Measurements from ENCODE around the gene CRY2.

CRY2 gene

GRCh38 chr11:45850446-45850845, 3.2 kb downstream of the CRY2 start:
- DNase-seq, result no peak

GRCh38 chr11:45851228-45851627, 4.0 kb downstream of the CRY2 start:
- no peak for DNase-seq

GRCh38 chr11:45852018-45852711, 4.9 kb downstream of the CRY2 start:
- no peak for DNase-seq

- DNase-seq, result no peak
Measured at GRCh38 chr11:45852712-45853101, 5.4 kb downstream of the CRY2 start.

- no peak for DNase-seq
Measured at GRCh38 chr11:45853332-45854219, 6.3 kb downstream of the CRY2 start.

- DNase-seq, result no peak
Measured at GRCh38 chr11:45855308-45855707, 8.0 kb downstream of the CRY2 start.

GRCh38 chr11:45856044-45856468, 8.8 kb downstream of the CRY2 start:
- no peak for DNase-seq

- no peak for DNase-seq
Measured at GRCh38 chr11:45857961-45858474, 10.7 kb downstream of the CRY2 start.

- DNase-seq, result no peak
Measured at GRCh38 chr11:45858751-45859398, 11.6 kb downstream of the CRY2 start.

- no peak for DNase-seq
Measured at GRCh38 chr11:45859661-45860140, 12.4 kb downstream of the CRY2 start.

- DNase-seq, result no peak
Measured at GRCh38 chr11:45860348-45860747, 13.1 kb downstream of the CRY2 start.

GRCh38 chr11:45860764-45861510, 13.7 kb downstream of the CRY2 start:
- DNase-seq, result no peak

- DNase-seq, result no peak
Measured at GRCh38 chr11:45864041-45864440, 16.8 kb downstream of the CRY2 start.

- DNase-seq, result no peak
Measured at GRCh38 chr11:45869551-45869950, 22.3 kb downstream of the CRY2 start.

- DNase-seq, result no peak
Measured at GRCh38 chr11:45870706-45871105, 23.4 kb downstream of the CRY2 start.

GRCh38 chr11:45871638-45872037, 24.4 kb downstream of the CRY2 start:
- no peak for DNase-seq

GRCh38 chr11:45872651-45873356, 25.5 kb downstream of the CRY2 start:
- DNase-seq, result peak; percentile 33

- DNase-seq, result no peak
Measured at GRCh38 chr11:45876401-45876800, 29.1 kb downstream of the CRY2 start.

GRCh38 chr11:45877221-45877620, 29.9 kb downstream of the CRY2 start:
- no peak for DNase-seq

GRCh38 chr11:45877845-45878244, 30.6 kb downstream of the CRY2 start:
- no peak for DNase-seq

GRCh38 chr11:45879803-45880686, 32.8 kb downstream of the CRY2 start:
- DNase-seq, result no peak

Data from stimulated activated CD4-positive, alpha-beta T cell treated with anti-CD3 and anti-CD28 coated beads, Interleukin-15, amount 100 ng/mL, for 24 hours (primary cell).